Measurements from ENCODE around the gene PRTG. TPM values are rescaled to one million over a fixed set of nuclear protein-coding genes. Genes with fewer than 3 reads are reported as not detected.

The PRTG gene
- total RNA-seq, 2 donors from 2014 or later: not detected

GRCh38 chr15:55588070-55588814 is 154.7 kb downstream of the PRTG start, which contains the start of gene PYGO1:
Gene PYGO1, minus strand, starts transcription at chr15:55588345. Its CDS starts 462 bp downstream, at chr15:55587883.
- peaks cover 2% of the 10 kb centered on the region for H3K36me3 Mint-ChIP-seq (ENCODE audit: low read depth)
- no peaks in the 10 kb centered on the region for H3K4me1 Mint-ChIP-seq
- peak within 1 kb of the TSS; percentile 80 for H3K4me3 Mint-ChIP-seq

GRCh38 chr15:55587321-55588069 is 155.5 kb downstream of the PRTG start:
- DNase-seq (no peak), ATAC-seq (peak; percentile 52)
- Mint-ChIP-seq H3K36me3 (ENCODE audit: low read depth) (peaks cover 2% of the 10 kb centered on the region), H3K27ac (no peak overlapping the region), H3K4me3 (peak overlapping the region; percentile 77), H3K4me1 (no peaks in the 10 kb centered on the region), H3K27me3 (peaks cover 45% of the 10 kb centered on the region)
- H3K9me3 ChIP-seq (ENCODE audit: control insufficient read depth, low read length, poor library complexity, severe bottlenecking): no peaks in the 10 kb centered on the region

More at GRCh38 chr15:55588070-55588814, 154.7 kb downstream of the PRTG start, which contains the start of gene PYGO1:
- no peaks in the 10 kb centered on the region for H3K9me3 ChIP-seq (ENCODE audit: control insufficient read depth, low read length, poor library complexity, severe bottlenecking)
- H3K27me3 Mint-ChIP-seq: peaks cover 38% of the 10 kb centered on the region
- ATAC-seq (peak; percentile 72), DNase-seq (peak in 2 of 3 donors; percentile 8 to 12)
- H3K27ac Mint-ChIP-seq: no peak within 1 kb of the TSS

GRCh38 chr15:55586808-55587207 is 156.1 kb downstream of the PRTG start:
- H3K27me3 Mint-ChIP-seq: peaks cover 50% of the 10 kb centered on the region
- no peaks in the 10 kb centered on the region for H3K4me1 Mint-ChIP-seq
- no peaks in the 10 kb centered on the region for H3K9me3 ChIP-seq (ENCODE audit: control insufficient read depth, low read length, poor library complexity, severe bottlenecking)
- ATAC-seq: no peak
- H3K27ac Mint-ChIP-seq: no peak overlapping the region
- DNase-seq: no peak
- H3K4me3 Mint-ChIP-seq: no peak overlapping the region
- peaks cover 2% of the 10 kb centered on the region for H3K36me3 Mint-ChIP-seq (ENCODE audit: low read depth)

- DNase-seq: no peak
- Mint-ChIP-seq H3K4me3 (no peak overlapping the region), H3K36me3 (ENCODE audit: low read depth) (no peaks in the 10 kb centered on the region), H3K27me3 (peaks cover 43% of the 10 kb centered on the region), H3K27ac (no peak overlapping the region), H3K4me1 (no peaks in the 10 kb centered on the region)
- no peak for ATAC-seq
- H3K9me3 ChIP-seq (ENCODE audit: control insufficient read depth, low read length, poor library complexity, severe bottlenecking): no peaks in the 10 kb centered on the region
These were observed 166.0 kb downstream of the PRTG start for GRCh38 chr15:55576943-55577342.

GRCh38 chr15:55574096-55574495 is 168.9 kb downstream of the PRTG start:
- no peak overlapping the region for H3K27ac Mint-ChIP-seq
- H3K27me3 Mint-ChIP-seq: peaks cover 39% of the 10 kb centered on the region
- no peak overlapping the region for H3K4me3 Mint-ChIP-seq
- ATAC-seq (no peak), DNase-seq (no peak)
- H3K4me1 Mint-ChIP-seq: no peaks in the 10 kb centered on the region
- no peaks in the 10 kb centered on the region for H3K9me3 ChIP-seq (ENCODE audit: control insufficient read depth, low read length, poor library complexity, severe bottlenecking)
- no peaks in the 10 kb centered on the region for H3K36me3 Mint-ChIP-seq (ENCODE audit: low read depth)

- Mint-ChIP-seq H3K36me3 (ENCODE audit: low read depth) (no peaks in the 10 kb centered on the region), H3K4me1 (no peaks in the 10 kb centered on the region), H3K27ac (no peak overlapping the region), H3K27me3 (peaks cover 39% of the 10 kb centered on the region), H3K4me3 (no peak overlapping the region)
- ATAC-seq: no peak
- no peaks in the 10 kb centered on the region for H3K9me3 ChIP-seq (ENCODE audit: control insufficient read depth, low read length, poor library complexity, severe bottlenecking)
- DNase-seq: no peak
These were observed 169.7 kb downstream of the PRTG start for GRCh38 chr15:55573224-55573623.

- H3K36me3 Mint-ChIP-seq (ENCODE audit: low read depth): no peaks in the 10 kb centered on the region
- ATAC-seq (no peak), DNase-seq (no peak)
- no peaks in the 10 kb centered on the region for H3K9me3 ChIP-seq (ENCODE audit: control insufficient read depth, low read length, poor library complexity, severe bottlenecking)
- H3K4me3 Mint-ChIP-seq: no peak overlapping the region
- no peaks in the 10 kb centered on the region for H3K4me1 Mint-ChIP-seq
- no peak overlapping the region for H3K27ac Mint-ChIP-seq
- peaks cover 4% of the 10 kb centered on the region for H3K27me3 Mint-ChIP-seq
These were observed 178.4 kb downstream of the PRTG start for GRCh38 chr15:55564347-55565145.

GRCh38 chr15:55562601-55563000 is 180.4 kb downstream of the PRTG start:
- Mint-ChIP-seq H3K27me3 (no peaks in the 10 kb centered on the region), H3K4me3 (no peak overlapping the region), H3K4me1 (no peaks in the 10 kb centered on the region), H3K36me3 (ENCODE audit: low read depth) (no peaks in the 10 kb centered on the region), H3K27ac (no peak overlapping the region)
- DNase-seq (no peak), ATAC-seq (no peak)
- H3K9me3 ChIP-seq (ENCODE audit: control insufficient read depth, low read length, poor library complexity, severe bottlenecking): no peaks in the 10 kb centered on the region

Other genes with a start within 250 kb of the PRTG start
- gene DNAAF4, start 234.9 kb downstream of the PRTG start, total RNA-seq: under 1 TPM; 0.29 to 0.65 TPM
- not detected for gene PYGO1, start 154.8 kb downstream of the PRTG start, total RNA-seq